ENCODE results near the gene HSPA1A. TPM values are rescaled to one million over a fixed set of nuclear protein-coding genes. Genes with fewer than 3 reads are reported as not detected.

HSPA1A gene
- total RNA-seq, 1 experiment from 2014 or later = 57.2 TPM

- Mint-ChIP-seq H3K27me3 (ENCODE audit: low read depth) (no peaks in the 10 kb centered on the region), H3K4me1 (peaks cover 9% of the 10 kb centered on the region), H3K9me3 (no peaks in the 10 kb centered on the region), H3K4me3 (peak overlapping the region; percentile 99), H3K36me3 (peaks cover 24% of the 10 kb centered on the region), H3K27ac (peak overlapping the region; percentile 97)
- ChIA-PET POLR2A (interaction anchor here (0.6 to 2.6 kb wide), 7 partner anchors 14 to 92 kb away, joined by 3 to 18 read pairs (median 4); partner anchors contain the start of genes ABHD16A, HSPA1A, HSPA1B and HSPA1L), CTCF (interaction anchor here (0.6 to 2.5 kb wide), 21 partner anchors 11 to 134 kb away, joined by 3 to 30 read pairs (median 6); partner anchors contain the start of genes ABHD16A, C6orf47, DDAH2 and EHMT2)
- DNase-seq (ENCODE audit: low spot score) = no peak
- peak; percentile 2; the same call in 1 of the 2 replicates for ATAC-seq
- TF ChIP-seq CTCF (IDR thresholded peaks at IDR 0.05) (no peak), NFATC4 (CRISPR knock-in tag; IDR thresholded peaks at IDR 0.05) (no peak), ATF2 (CRISPR knock-in tag; IDR thresholded peaks at IDR 0.05; ENCODE audit: borderline replicate concordance, low read depth) (no peak), E2F5 (CRISPR knock-in tag; IDR thresholded peaks at IDR 0.05) (no peak), STAT6 (CRISPR knock-in tag; conservative IDR thresholded peaks at IDR 0.05; ENCODE audit: low read depth) (no peak), MXD4 (CRISPR knock-in tag; IDR thresholded peaks at IDR 0.05; ENCODE audit: borderline replicate concordance) (no peak), CREB1 (CRISPR knock-in tag; IDR thresholded peaks at IDR 0.05) (no peak), IRF1 (CRISPR knock-in tag; IDR thresholded peaks at IDR 0.05) (no peak), ZNF281 (CRISPR knock-in tag; IDR thresholded peaks at IDR 0.05) (no peak), TEAD1 (CRISPR knock-in tag; IDR thresholded peaks at IDR 0.05) (no peak), CREM (CRISPR knock-in tag; IDR thresholded peaks at IDR 0.05) (no peak)
Observed at GRCh38 chr6:31794866-31795615, 20.3 kb upstream of the HSPA1A start.

Measured in WTC11 (cell line).